ENCODE results near the gene C1orf210.

Gene C1orf210

GRCh38 chr1:43293896-43294760 lies 8.7 kb upstream of the C1orf210 start:
- no peak for DNase-seq (ENCODE audit: low read depth)

DNA sequence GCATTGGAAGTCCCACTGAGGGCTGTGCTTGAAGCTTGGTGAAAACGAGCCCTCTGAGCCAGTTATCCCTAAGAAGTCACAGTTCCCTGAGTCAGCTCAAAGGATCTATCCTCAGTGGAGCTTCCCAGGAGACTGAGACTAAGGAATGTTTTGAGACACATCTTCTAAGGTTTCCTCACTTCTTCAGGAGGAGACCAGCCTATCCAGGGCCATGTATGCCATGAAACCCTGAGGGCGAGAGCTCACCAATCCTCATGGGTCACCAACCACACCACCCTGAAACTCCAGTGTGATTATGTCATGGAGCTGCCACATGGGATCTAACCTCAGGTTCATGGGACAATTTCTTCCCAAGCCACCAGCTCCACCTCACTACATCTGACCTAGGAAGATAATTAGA lies 7.8 kb upstream of the C1orf210 start:
- DNase-seq (ENCODE audit: low read depth) = no peak

DNA sequence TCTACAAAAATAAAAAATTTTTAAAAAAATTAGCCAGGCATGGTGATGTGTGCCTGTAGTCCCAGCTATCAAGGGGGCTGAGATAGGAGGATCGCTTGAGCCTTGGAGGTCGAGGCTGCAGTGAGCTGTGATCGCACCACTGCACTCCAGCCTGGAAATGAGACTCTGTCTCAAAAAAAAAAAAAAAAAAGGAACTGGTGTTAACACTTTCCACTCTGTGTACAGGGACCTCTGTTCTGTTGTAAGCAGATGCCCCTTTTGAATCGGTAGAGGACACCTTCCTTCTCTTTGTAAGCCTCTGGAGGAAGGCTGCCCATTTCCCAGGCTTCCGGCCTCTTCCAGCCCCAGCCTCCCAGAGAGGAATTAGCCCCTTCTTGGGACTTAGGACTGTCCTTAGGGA lies 7.3 kb upstream of the C1orf210 start:
- no peak for DNase-seq (ENCODE audit: low read depth)

GRCh38 chr1:43292216-43292615 lies 6.8 kb upstream of the C1orf210 start:
- DNase-seq (ENCODE audit: low read depth) = no peak

DNA sequence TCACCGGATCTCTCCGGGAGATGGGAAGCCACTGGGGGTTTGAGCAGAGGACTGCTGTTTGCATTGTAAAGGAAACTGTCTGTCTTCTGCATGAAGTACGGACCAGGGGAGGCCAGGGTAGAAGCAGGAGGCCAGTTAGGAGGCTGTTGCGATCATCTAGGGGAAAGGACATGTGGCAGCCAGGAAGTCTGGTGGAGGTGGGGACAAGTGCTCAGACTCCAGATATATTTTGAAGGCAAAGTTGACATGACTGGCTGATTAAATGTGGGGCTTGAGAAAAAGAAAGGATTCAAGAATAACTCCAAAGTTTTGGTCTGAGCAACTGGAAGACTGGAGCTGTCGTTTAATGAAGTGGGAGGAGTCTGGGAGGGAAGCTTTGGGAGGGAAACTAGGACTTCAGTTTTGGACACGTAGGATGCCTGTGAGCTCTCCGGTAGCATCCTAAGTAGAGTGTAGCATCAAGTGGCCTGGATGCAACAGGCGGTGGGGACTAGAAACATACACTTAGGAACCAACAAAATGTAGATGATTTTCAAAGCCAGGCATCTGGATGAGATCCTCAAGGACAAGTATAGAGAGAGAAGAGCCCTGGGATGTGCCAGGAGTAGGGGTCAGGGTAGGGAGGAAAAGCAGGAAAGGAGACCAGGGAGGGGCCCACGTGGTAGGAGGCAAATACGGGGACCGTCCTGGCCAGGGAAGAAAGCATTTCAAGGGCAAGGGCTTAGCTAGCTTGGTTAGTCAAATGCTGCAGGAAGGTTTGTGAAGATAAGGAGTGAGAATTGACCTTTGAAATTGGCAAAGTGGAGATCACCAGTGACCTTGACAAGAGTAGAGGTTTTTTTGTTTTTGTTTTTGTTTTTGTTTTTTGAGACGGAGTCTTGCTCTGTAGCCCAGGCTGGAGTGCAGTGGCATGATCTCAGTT lies 3.7 kb upstream of the C1orf210 start:
- DNase-seq (ENCODE audit: low read depth) = no peak

GRCh38 chr1:43288058-43288784 lies 2.8 kb upstream of the C1orf210 start:
- DNase-seq (ENCODE audit: low read depth) = no peak

- no peak for DNase-seq (ENCODE audit: low read depth)
These were observed 1.2 kb upstream of the C1orf210 start for GRCh38 chr1:43286533-43286932.

DNA sequence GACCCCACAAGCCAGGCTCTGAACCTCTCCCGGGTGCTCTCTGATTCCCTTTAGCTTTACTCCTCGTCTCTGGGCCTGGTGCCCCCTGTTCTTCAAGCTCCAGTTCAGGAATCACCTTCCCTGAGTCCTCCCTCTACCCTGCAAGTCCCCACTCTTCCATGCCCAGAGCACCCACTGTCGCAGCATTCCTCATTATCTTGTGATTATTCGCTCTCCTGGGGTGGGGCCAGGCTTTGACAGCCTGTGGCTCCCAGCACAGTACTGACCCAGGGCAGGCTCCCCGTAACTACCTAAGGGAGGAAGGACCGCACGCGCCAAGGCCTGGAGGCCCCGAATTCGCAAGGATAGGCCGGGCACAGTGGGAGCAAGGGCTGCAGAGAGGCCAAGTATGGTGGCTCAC lies 734 bp upstream of the C1orf210 start:
- no peak for DNase-seq (ENCODE audit: low read depth)

GRCh38 chr1:43284546-43285110 lies 753 bp downstream of the C1orf210 start:
- DNase-seq (ENCODE audit: low read depth) = no peak

GRCh38 chr1:43284065-43284464 lies 1.3 kb downstream of the C1orf210 start:
- DNase-seq (ENCODE audit: low read depth) = no peak

DNA sequence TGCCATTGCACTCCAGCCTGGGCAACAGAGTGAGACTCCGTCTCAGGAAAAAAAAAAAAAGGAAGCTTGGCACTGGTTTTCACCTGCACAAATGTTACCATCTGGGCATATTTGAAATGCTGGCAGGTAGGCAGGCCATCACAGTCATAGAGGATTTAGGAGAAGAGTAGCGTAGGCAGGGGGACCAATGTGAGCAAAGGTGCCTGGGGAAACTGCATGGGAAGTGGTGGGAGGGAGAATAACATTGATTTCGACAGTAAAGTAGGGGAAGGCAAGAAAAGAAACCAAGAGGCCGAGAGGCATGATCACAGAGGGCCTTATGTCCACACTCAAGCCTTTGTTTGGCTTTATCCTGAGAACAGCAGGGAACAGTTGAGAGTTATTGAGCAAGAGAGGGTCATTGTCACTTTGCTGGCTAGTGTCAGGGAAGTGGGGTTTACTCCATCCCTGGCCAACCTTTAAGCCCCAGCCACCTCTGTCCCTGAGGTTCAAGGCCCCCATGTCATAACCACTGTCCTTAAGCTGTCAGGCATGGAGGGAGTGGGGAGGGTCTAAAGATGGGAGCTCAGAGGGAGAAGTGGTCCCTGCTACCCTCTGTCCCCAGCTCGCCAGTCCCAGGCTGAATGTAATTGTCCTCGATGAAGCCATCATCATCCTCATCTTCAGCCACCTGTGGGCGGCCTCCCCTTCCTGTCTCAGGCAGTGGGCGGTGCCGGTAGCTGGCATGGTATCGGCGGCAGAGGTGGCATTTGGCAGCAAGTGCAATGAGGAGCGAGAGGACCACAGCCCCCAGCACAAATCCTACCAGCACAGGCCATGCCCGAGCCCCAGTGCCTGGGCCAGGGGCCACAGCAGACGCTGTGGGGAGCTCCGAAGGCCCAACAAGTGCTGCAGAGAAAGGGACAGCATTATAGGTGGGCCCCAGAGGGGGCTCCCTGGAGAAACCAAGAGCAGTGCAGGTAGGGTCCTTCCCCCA lies 2.9 kb downstream of the C1orf210 start:
- no peak for DNase-seq (ENCODE audit: low read depth)

- no peak for DNase-seq (ENCODE audit: low read depth)
These were observed 4.7 kb downstream of the C1orf210 start for GRCh38 chr1:43280692-43281091.

- no peak for DNase-seq (ENCODE audit: low read depth)
These were observed 5.7 kb downstream of the C1orf210 start for GRCh38 chr1:43279666-43280065.

GRCh38 chr1:43279161-43279560 lies 6.2 kb downstream of the C1orf210 start:
- DNase-seq (ENCODE audit: low read depth) = no peak

DNA sequence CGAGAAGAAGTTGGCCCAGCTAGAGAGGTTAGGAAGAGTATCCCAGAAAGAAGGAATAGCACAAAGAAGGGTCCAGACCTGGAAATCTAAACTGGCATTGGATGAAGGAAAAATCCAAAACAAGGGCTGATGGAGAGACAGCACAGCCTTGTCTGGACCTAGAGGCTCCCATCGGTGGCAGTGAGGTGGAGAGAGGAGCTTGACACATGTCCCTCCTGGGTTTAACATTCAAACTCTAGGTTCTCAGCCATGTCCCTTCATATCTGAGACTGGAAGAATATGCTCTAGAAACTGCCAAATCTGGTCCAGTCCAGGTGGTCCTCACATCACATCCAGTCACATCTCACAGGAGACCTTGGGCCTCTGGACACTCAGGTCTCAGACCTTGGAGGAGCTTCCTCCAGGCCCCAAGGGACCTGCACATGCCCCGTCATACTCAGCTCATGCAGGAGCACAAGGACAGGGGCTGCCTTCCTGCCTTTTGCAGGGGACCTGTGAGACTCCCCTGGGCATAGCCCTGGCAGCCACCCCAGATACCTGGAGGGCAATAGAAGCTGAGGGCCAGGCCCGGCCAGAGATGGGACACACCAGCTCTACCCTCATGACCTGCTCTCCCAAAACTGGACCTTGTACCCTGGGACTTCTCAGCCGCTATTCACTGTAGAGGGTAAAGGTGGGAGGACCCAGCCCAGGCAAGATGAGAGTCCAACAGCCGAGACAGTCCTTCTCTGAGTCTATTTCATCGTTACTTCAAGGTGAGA lies 8.1 kb downstream of the C1orf210 start:
- DNase-seq (ENCODE audit: low read depth) = no peak

DNA sequence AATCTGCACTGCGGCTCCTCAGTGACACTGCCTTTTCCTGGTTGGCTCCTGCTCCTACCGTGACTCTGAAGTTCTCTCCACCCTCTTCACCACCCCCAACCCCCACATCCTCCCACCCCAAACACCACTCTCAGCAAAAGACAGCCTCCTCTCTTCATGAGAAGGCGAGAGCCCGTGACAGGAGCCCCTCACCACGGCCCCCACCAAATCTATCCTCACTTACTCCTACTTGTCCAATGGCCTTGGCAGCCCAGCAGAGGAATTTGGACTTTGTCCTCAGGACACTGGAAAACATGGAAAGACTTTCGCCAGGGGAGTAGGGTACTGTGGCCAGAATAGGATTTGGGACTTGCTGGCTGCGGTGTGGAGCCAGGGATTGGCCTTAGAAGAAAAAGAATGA lies 8.7 kb downstream of the C1orf210 start:
- no peak for DNase-seq (ENCODE audit: low read depth)

GRCh38 chr1:43275826-43276620 lies 9.4 kb downstream of the C1orf210 start:
- no peak for DNase-seq (ENCODE audit: low read depth)

DNA sequence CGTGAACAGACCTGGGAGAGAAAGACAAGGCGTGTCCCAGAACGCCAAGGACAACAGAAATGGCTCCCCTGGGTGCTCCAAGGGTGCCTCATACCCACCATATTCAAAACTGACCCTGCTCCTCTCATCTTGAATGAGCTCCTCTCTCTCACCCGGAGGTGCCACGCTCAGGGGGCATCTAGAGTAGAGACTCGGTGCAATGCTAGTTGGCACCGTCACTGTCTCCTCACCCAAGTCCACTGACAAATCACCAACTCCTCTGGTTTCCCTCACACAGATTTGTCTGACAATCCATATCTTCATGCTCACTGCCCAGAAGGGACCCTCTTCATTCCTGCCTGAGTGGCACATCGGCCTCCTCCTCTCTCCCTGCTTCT lies 10.6 kb downstream of the C1orf210 start:
- no peak for DNase-seq (ENCODE audit: low read depth)

DNA sequence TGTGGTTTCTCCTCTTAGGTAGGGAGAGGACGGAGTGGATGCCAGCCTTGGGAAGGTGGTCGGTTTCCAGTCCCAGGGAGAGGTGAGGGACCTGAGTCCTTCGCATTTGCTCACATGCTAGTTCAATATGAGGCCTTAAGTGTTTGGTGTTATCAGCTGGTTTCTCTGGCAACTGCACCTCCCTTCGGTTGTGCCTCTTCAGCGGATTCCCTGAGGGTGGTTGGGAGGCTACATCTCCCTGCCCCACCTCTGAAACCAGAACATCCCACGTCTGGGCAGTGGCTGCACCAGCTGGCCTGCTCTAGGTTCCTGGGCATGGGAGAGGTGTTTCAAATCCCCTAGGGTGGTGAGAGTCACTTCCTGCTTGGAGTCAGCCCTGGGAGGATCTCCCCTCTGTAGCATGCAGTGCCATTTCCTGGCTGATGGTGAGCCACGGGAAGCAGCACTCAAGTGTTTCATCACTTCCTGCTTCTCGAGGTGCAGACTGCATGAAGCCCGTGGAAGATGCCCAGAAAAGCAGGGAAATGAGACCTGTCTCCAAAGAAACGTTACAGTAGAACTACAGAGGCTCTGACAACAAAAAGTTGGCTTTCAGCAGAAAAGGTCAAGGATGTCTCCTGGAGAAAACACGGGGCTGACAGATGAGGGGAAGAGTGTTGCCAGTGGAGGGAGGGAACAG lies 11.1 kb downstream of the C1orf210 start:
- peak; percentile 15 for DNase-seq (ENCODE audit: low read depth)

All from activated T-cell treated with anti-CD3 and anti-CD28 coated beads for 48 hours (primary cell).